Glutamatergic neuron (in vitro differentiated cells): ENCODE results near the gene CEACAM18. TPM values are rescaled to one million over a fixed set of nuclear protein-coding genes. Genes with fewer than 3 reads are reported as not detected.

Experiments
- DNase-seq: peaks from one replicate; pipeline ENCODE4 v3.0.0; 2022
- H3K27ac Mint-ChIP-seq: one replicate; pipeline ENCODE4 v1.8.0; 2020; ENCODE audit warnings: mild to moderate bottlenecking, mixed read lengths, inconsistent platforms; ENCODE audit not compliant: unreplicated experiment
- H3K27me3 Mint-ChIP-seq: one replicate; pipeline ENCODE4 v1.8.0; 2020; ENCODE audit warnings: mild to moderate bottlenecking, moderate library complexity, mixed read lengths, inconsistent platforms; ENCODE audit not compliant: unreplicated experiment
- H3K36me3 Mint-ChIP-seq: one replicate; pipeline ENCODE4 v1.8.0; 2020; ENCODE audit warnings: mild to moderate bottlenecking, mixed read lengths, inconsistent platforms; ENCODE audit not compliant: unreplicated experiment
- H3K4me1 Mint-ChIP-seq: one replicate; pipeline ENCODE4 v1.8.0; 2020; ENCODE audit warnings: mild to moderate bottlenecking, low read depth, mixed read lengths, inconsistent platforms; ENCODE audit not compliant: unreplicated experiment
- H3K4me3 Mint-ChIP-seq: one replicate; pipeline ENCODE4 v1.8.0; 2020; ENCODE audit warnings: mild to moderate bottlenecking, mixed read lengths, inconsistent platforms; ENCODE audit not compliant: unreplicated experiment
- H3K9me3 Mint-ChIP-seq: one replicate; pipeline ENCODE4 v1.8.0; 2020; ENCODE audit warnings: mild to moderate bottlenecking, moderate library complexity, mixed read lengths, inconsistent platforms; ENCODE audit not compliant: unreplicated experiment
- CTCF ChIP-seq: fragments of 200-600 bp; sonication (generic); IDR thresholded peaks from one replicate; pipeline ENCODE4 v1.5.0; 2021; ENCODE audit not compliant: partially characterized antibody, unreplicated experiment
- total RNA-seq: library from RNA; stranded (reverse); fragmentation: NEBNext Ultra II Directional; extraction: Animal tissue kit (Norgen Biotek cat#: 25700); gene quantifications from one replicate; pipeline ENCODE4 v1.2.1, GENCODE V29; 2021; ENCODE audit not compliant: unreplicated experiment

CEACAM18 gene
- total RNA-seq, 1 donor from 2014 or later, result not detected

- Mint-ChIP-seq H3K9me3 (peaks cover 3% of the 10 kb centered on the region), H3K4me3 (no peak overlapping the region), H3K27ac (no peak overlapping the region), H3K36me3 (no peaks in the 10 kb centered on the region), H3K27me3 (no peaks in the 10 kb centered on the region), H3K4me1 (no peaks in the 10 kb centered on the region)
- no peak for TF ChIP-seq CTCF
- DNase-seq, result no peak
Measured at GRCh38 chr19:51525651-51526050, 47.3 kb downstream of the CEACAM18 start.

DNA sequence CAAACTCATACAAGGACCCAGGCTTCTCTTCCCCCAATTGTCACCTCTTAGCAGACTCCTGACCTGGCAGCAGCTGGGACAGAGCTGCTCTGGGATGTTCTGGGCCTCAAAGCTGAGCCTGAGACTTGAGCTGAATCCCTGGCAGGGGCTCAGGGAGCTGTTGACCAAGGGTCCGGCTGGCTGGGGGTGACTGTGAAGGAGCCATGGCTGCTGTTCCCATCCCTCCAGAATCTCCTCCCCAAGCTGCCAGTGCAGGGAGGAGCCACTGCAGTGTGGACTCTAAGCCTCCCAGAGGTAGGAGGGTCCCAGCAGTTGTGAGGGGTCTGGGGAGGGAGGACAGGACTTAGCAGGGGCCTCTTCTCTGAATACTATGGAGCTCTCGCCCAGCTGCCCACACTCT, 51.0 kb downstream of the CEACAM18 start:
- DNase-seq, result no peak
- no peaks in the 10 kb centered on the region for H3K36me3 Mint-ChIP-seq
- H3K27ac Mint-ChIP-seq, result no peak overlapping the region
- peaks cover 2% of the 10 kb centered on the region for H3K9me3 Mint-ChIP-seq
- no peak overlapping the region for H3K4me3 Mint-ChIP-seq
- H3K4me1 Mint-ChIP-seq, result no peaks in the 10 kb centered on the region
- peaks cover 2% of the 10 kb centered on the region for H3K27me3 Mint-ChIP-seq
- no peak for TF ChIP-seq CTCF

DNA sequence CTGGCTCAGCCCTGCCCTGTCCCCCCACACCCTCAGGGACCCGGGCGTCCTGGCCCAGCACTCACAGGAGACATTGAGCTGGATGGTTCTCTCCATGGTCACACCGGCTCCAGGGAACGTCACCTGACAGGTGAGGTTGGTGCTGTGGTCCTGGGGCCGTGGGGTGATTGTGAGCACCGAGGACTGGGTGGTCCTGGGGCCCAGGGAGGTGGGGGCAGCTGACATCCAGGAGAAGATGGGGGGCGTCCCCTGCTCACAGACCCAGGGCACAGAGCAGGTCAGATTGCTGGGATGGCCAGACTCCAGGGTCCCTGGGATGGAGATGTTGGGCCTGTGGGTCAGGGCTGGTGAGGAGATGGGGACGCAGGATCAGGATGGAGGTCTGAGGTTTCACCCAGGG, 52.3 kb downstream of the CEACAM18 start:
- DNase-seq, result no peak
- Mint-ChIP-seq H3K4me1 (no peaks in the 10 kb centered on the region), H3K4me3 (no peak overlapping the region), H3K36me3 (no peaks in the 10 kb centered on the region), H3K9me3 (peaks cover 2% of the 10 kb centered on the region), H3K27ac (no peak overlapping the region), H3K27me3 (peaks cover 2% of the 10 kb centered on the region)
- no peak for TF ChIP-seq CTCF

GRCh38 chr19:51531349-51532315, 53.3 kb downstream of the CEACAM18 start, which contains the start of gene SIGLEC6:
Gene SIGLEC6 (minus strand): TSS chr19:51531670. CDS start chr19:51531648, 22 bp downstream.
- no peak for TF ChIP-seq CTCF
- DNase-seq, result no peak
- no peaks in the 10 kb centered on the region for H3K36me3 Mint-ChIP-seq
- H3K27me3 Mint-ChIP-seq, result peaks cover 2% of the 10 kb centered on the region
- H3K27ac Mint-ChIP-seq, result no peak within 1 kb of the TSS
- H3K4me1 Mint-ChIP-seq, result no peaks in the 10 kb centered on the region
- H3K9me3 Mint-ChIP-seq, result peaks cover 3% of the 10 kb centered on the region
- no peak within 1 kb of the TSS for H3K4me3 Mint-ChIP-seq

GRCh38 chr19:51535535-51535934, 57.2 kb downstream of the CEACAM18 start:
- Mint-ChIP-seq H3K4me1 (no peaks in the 10 kb centered on the region), H3K4me3 (no peak overlapping the region), H3K9me3 (peaks cover 2% of the 10 kb centered on the region), H3K27me3 (peaks cover 2% of the 10 kb centered on the region), H3K27ac (no peak overlapping the region), H3K36me3 (no peaks in the 10 kb centered on the region)
- no peak for TF ChIP-seq CTCF
- no peak for DNase-seq
